Natural killer cell (primary cell): ENCODE data around the gene BAIAP2. TPM values are rescaled to one million over a fixed set of nuclear protein-coding genes. Genes with fewer than 3 reads are reported as not detected.

ENCODE experiments used
- ATAC-seq, 3 donors: fragments of 150-1000 bp in 2 of 3; fragments of 200-7000 bp in 1 of 3; cut with Tn5 transposase; 1 replicate in 1 of 3; 2 replicates in 2 of 3; pipeline ENCODE4 v1.10.0; 2021; ENCODE audit warnings: mild to moderate bottlenecking in 2 of 3, moderate library complexity in 2 of 3
- DNase-seq, 2 donors: peaks; one replicate each; pipeline versions ENCODE4 v3.0.0 to v3.0.0-alpha.2; 2013 to 2021; ENCODE audit warnings: mixed read lengths in 1 of 2
- H3K27ac ChIP-seq: one replicate; pipeline ENCODE4 v1.5.1; 2013; ENCODE audit warnings: mild to moderate bottlenecking, low read length
- H3K27me3 ChIP-seq: one replicate; pipeline ENCODE4 v1.6.1; 2013; ENCODE audit warnings: low read length; ENCODE audit not compliant: control insufficient read depth, insufficient read depth
- H3K36me3 ChIP-seq: one replicate; pipeline ENCODE4 v1.6.1; 2013; ENCODE audit warnings: low read length; ENCODE audit not compliant: control insufficient read depth, insufficient read depth
- H3K4me1 ChIP-seq: one replicate; pipeline ENCODE4 v1.6.1; 2013; ENCODE audit warnings: low read length; ENCODE audit not compliant: control insufficient read depth, insufficient read depth
- H3K4me3 ChIP-seq: one replicate; pipeline ENCODE4 v1.5.1; 2013; ENCODE audit warnings: low read length
- H3K9me3 ChIP-seq: one replicate; pipeline ENCODE4 v1.6.1; 2013; ENCODE audit warnings: low read length; ENCODE audit not compliant: control insufficient read depth, insufficient read depth
- H3K27ac Mint-ChIP-seq, 2 donors: one replicate each; pipeline ENCODE4 v1.8.0; 2022; ENCODE audit warnings: mild to moderate bottlenecking in 2 of 2, mixed read lengths in 2 of 2, moderate library complexity in 1 of 2
- H3K27me3 Mint-ChIP-seq, 2 donors: one replicate each; pipeline ENCODE4 v1.8.0; 2022; ENCODE audit warnings: low read depth in 2 of 2, mixed read lengths in 2 of 2
- H3K36me3 Mint-ChIP-seq: one replicate; pipeline ENCODE4 v1.8.0; 2022; ENCODE audit warnings: mixed read lengths
- H3K4me1 Mint-ChIP-seq, 2 donors: one replicate each; pipeline ENCODE4 v1.8.0; 2022; ENCODE audit warnings: mixed read lengths in 2 of 2
- H3K4me3 Mint-ChIP-seq: one replicate; pipeline ENCODE4 v1.8.0; 2022; ENCODE audit warnings: mild to moderate bottlenecking, moderate library complexity, mixed read lengths
- H3K9me3 Mint-ChIP-seq, 2 donors: one replicate each; pipeline ENCODE4 v1.8.0; 2022; ENCODE audit warnings: mixed read lengths in 2 of 2
- CTCF ChIP-seq: fragments of 200-600 bp; IDR thresholded peaks from one replicate; pipeline ENCODE4 v1.8.0; 2022; ENCODE audit warnings: antibody characterized with exemption
- WGBS: methylation state at CpG from one replicate; pipeline ENCODE4 v1.1.7; 2013; ENCODE audit warnings: missing lambda C conversion rate; ENCODE audit not compliant: insufficient coverage; 5-methylcytosine and 5-hydroxymethylcytosine counted together
- intact Hi-C: fragments of 100-400 bp; cut with micrococcal nuclease; formaldehyde crosslinking; loops from one replicate; pipeline ENCODE4 v1.14.2; 2022
- total RNA-seq, 4 donors: library from RNA; stranded (reverse); fragments of 120-200 nt in 1 of 4; gene quantifications; one replicate each; pipeline versions ENCODE4 v1.2.3 to v1.2.4, GENCODE V29; 2013 to 2022

The BAIAP2 gene
- total RNA-seq, 3 donors from 2014 or later (not counting 1 experiment from before 2014, with no cell fraction given), result 6.7 to 12.3 (median 10.4) TPM

DNA sequence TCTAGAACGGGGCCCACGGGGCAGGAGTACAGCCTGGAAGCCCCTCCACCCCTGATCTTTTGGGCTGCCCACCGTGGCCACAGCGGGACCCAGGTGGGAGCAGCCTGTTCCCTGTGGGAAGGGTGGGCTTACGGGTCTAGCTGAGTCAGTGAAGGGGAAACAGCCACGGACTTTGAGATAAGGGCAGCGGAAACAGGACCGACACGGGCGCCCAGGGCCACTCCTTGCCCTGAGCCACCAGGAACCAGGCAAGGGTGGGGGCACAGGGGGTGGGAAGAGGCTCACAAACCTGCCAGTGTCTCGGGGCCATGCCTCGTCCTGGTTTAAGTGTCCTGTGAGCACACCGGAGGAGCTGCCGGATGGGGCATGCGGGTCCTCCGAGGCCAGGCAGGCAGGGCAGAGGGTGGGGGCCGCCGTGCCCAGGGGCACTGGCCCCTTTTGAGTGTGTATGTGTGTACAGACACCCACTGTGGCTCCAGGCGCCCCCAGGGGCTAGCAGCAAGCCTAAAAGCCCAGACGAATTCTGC lies 82.8 kb downstream of the BAIAP2 start:
- Mint-ChIP-seq H3K4me3 (no peak overlapping the region), H3K4me1 (peaks cover 0 to 13% of the 10 kb centered on the region in 2 donors), H3K9me3 (no peaks in the 10 kb centered on the region), H3K27me3 (no peaks in the 10 kb centered on the region), H3K36me3 (no peaks in the 10 kb centered on the region), H3K27ac (peak overlapping the region in 1 of 2 donors; percentile 51)
- no peaks in the 10 kb centered on the region for H3K36me3 ChIP-seq
- ATAC-seq, result no peak
- DNase-seq, result no peak
- TF ChIP-seq CTCF, result no peak
- WGBS, result 89% methylated on average over 20 of the region's 20 CpGs
- no peak overlapping the region for H3K4me3 ChIP-seq
- H3K27ac ChIP-seq, result no peak overlapping the region
- H3K4me1 ChIP-seq, result peaks cover 15% of the 10 kb centered on the region
- no peaks in the 10 kb centered on the region for H3K27me3 ChIP-seq
- intact Hi-C loops, result no loop called here
- H3K9me3 ChIP-seq, result no peaks in the 10 kb centered on the region

GRCh38 chr17:81118308-81119221 lies 83.6 kb downstream of the BAIAP2 start:
- H3K4me3 ChIP-seq, result no peak overlapping the region
- no peaks in the 10 kb centered on the region for H3K27me3 ChIP-seq
- no peak overlapping the region for H3K27ac ChIP-seq
- H3K9me3 Mint-ChIP-seq, result no peaks in the 10 kb centered on the region
- no peaks in the 10 kb centered on the region for H3K36me3 Mint-ChIP-seq
- WGBS, result 73% methylated on average over 24 of the region's 24 CpGs
- DNase-seq (no peak), ATAC-seq (no peak)
- intact Hi-C loops, result no loop called here
- peak overlapping the region in 1 of 2 donors; percentile 92 for H3K27ac Mint-ChIP-seq
- H3K4me1 Mint-ChIP-seq, result peaks cover 0 to 13% of the 10 kb centered on the region in 2 donors
- no peak for TF ChIP-seq CTCF
- peak overlapping the region; percentile 75 for H3K4me3 Mint-ChIP-seq
- peaks cover 15% of the 10 kb centered on the region for H3K4me1 ChIP-seq
- H3K9me3 ChIP-seq, result no peaks in the 10 kb centered on the region
- no peaks in the 10 kb centered on the region for H3K27me3 Mint-ChIP-seq
- H3K36me3 ChIP-seq, result no peaks in the 10 kb centered on the region

DNA sequence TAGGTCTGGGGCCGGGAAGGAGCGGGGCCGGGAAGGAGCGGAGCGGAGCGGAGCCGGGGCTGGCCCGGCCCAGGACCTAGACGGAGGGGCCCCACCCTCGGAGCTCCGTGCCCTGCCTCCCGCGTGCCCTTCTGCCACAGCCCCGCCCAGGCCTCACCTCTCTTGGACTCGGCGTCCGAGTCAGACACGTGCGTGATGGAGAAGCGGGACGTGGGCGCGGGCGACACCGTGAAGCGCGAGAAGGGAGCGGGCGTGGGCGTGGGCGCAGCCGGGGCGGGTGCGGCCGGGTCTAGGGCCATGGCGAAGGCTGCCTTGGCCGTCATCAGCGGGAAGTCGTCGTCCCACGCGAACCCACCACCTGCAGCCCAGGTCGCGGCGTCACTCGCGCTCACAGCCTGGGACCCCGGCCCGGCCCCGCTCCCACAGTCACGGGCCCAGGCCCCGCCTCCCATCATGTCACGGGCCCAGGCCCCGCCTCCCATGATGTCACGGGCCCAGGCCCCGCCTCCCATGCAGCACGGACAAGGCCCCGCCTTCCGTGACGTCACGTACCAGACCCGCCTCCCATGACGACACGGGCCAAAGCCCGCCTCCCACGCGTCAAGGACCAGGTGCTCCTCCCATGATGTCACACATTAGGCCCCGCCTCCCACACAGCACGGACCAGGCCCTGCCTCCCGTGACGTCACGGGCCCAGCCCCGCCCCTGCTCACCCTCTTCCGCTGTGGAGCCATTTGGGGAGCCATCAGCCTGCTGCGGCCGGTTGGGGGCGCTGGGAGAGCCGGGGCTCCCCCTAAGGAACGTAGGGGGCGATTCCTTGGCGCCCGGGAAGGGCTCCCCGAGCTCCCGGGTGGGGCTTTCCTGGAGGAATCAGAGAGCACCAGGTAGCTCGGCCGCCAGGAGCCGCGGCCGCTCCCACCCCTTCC lies 84.5 kb downstream of the BAIAP2 start:
- no peak for TF ChIP-seq CTCF
- no peaks in the 10 kb centered on the region for H3K27me3 Mint-ChIP-seq
- Histone ChIP-seq H3K27me3 (no peaks in the 10 kb centered on the region), H3K4me3 (peak overlapping the region; percentile 10), H3K36me3 (no peaks in the 10 kb centered on the region), H3K9me3 (no peaks in the 10 kb centered on the region), H3K4me1 (peaks cover 15% of the 10 kb centered on the region), H3K27ac (peak overlapping the region; percentile 42)
- no peaks in the 10 kb centered on the region for H3K9me3 Mint-ChIP-seq
- WGBS, result 47% methylated on average over 89 of the region's 89 CpGs
- DNase-seq, result peak; percentile 91 to 93
- H3K27ac Mint-ChIP-seq, result peak overlapping the region; percentile 75 to 92
- intact Hi-C loops, result no loop called here
- ATAC-seq, result peak; percentile 86 to 90 (median 87)
- H3K36me3 Mint-ChIP-seq, result no peaks in the 10 kb centered on the region
- peak overlapping the region; percentile 81 for H3K4me3 Mint-ChIP-seq
- H3K4me1 Mint-ChIP-seq, result peaks cover 0 to 13% of the 10 kb centered on the region in 2 donors
